CD4-positive, alpha-beta T cell treated with Interleukin-2 at 100 ng/mL for 4 hours (primary cell): Measurements from ENCODE around the gene GRIN2A.

Experiments
- DNase-seq: peaks from one replicate; pipeline ENCODE4 v3.0.0-alpha.2; 2020; ENCODE audit warnings: low spot score

GRIN2A gene

GRCh38 chr16:9757687-9758086, 424.5 kb downstream of the GRIN2A start:
- no peak for DNase-seq

DNA sequence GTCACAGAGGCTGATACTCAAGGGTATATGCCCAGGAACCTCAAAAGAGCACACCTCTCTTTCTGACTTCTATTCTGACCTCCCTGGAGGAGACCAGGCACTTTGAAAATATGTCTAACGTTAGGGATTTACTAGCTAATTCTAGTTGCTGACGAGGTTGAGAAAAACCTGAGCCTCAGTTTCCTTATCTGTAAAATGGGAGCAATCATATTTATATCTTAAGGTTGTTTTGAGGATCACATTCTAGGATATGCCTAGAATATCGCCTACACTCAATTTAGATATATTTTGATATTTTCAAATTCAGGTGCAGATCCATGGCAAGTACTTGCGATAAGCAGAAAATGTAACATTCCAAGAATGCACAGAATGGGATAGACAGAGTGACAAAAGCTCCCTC, 425.8 kb downstream of the GRIN2A start:
- no peak for DNase-seq

DNA sequence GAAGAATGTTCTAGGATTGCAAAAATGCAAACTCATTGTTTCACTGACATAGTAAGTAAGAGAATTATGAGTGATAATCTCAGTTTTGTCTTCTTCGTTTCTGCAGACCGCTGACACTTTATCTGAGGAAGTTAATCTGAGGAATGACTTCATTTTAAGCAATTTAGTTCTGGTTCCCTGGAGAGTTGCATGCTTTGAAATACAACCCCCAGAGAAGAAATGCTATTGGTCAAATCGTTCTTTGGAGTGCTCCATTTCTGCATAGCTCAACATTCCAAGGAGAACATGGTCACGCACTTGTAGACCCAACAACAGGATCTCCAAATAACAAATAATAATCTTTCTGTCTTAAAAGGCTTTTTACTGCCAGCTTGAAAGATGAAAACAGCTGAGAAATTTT, 427.1 kb downstream of the GRIN2A start:
- no peak for DNase-seq

DNA sequence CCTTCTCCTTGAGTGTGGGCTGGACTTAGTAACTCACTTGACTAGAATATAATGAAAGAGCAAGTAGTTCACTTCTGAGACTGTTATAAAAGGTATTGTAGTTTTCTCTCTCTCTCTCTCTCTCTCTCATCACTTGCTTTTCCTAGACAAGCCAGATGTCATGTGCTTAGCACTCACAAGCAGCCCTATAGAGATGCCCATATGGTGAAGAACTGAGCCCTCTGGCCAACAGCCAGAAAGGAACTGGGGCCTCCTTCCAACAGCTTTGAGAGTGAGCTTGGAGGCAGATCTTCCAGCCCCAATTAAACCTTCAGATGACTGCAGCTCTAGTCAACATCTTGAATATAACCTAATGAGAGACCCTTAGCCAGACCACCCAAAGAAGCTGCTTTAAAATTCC, 440.5 kb downstream of the GRIN2A start:
- no peak for DNase-seq

DNA sequence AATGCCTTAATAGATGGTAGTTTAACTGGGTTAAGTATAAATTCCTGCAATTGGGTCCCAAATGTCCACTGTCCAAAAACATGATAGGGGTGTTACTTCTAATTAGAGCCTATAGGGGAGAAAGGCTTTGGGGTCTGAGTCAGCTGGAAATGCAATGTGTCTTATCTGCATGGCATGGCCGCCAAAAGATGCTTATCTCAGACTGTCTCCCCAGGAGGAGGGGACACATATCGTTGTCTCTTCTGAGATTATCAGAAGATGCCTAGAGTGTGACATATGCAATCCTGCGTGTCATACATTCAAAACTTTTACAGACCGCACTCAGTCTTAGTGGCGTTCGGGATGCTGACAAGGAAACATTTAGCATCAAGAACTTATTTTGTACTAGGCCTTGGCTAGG, 442.9 kb downstream of the GRIN2A start:
- no peak for DNase-seq

DNA sequence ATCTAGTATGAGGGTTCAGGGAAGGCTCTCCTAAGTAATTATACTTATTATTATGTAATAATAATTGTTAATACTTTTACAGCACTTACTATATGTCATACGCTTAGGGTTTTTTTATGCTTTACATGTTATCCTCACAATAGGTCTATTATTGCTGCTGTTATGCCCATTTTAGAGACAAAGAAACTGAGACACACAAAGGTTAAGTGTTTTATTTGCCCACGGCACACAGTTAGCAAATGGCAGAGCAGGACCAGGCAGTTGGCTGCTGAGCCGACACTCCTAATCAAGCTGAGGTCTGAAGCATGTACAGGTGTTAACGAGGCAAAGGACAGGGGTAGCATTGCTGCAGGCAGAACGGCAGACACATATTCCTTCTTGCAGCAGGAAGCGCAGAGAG, 443.5 kb downstream of the GRIN2A start:
- DNase-seq, result no peak

DNA sequence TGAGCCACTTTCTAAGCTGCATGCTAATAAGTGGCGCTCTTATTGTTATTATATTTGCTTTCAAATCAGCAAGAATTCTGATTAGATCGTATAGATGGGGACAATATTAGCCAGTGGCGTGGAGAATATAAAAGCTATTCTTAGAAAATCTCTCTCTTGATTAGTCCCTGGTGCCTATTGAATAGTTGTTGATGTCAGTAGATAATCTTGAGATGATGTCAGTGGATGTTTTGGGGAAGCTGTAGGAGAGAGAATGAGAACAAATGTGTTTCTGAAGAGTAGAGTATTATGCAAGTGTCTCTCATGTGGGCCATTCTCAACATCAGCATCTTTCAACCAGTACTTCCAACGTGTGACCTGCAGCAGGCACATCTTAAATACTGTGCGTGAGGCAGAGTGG, 445.7 kb downstream of the GRIN2A start:
- DNase-seq, result no peak

DNA sequence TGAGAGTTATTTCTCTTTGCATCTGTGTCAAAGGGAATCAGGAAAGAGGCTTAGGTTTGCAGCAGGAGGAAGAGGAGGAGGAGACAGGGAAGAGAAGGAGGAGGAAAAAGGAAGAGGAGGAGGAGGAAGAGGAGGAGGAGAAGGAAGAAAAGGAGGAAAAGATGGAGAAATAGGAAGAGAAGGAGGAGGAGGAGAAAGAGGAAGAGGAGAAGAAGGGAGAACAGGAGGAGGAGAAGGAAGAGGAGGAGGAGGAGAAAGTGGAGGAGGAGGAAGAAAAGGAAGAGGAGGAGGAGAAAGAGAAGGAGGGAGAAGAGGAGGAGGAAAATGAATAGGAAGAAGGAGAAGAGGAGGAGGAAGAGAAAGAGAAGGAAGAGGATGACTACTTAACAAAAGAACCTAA, 459.1 kb downstream of the GRIN2A start:
- no peak for DNase-seq

GRCh38 chr16:9713907-9714306, 468.3 kb downstream of the GRIN2A start:
- DNase-seq, result no peak

- no peak for DNase-seq
Observed at GRCh38 chr16:9713156-9713555, 469.1 kb downstream of the GRIN2A start.

GRCh38 chr16:9708972-9709620, 473.1 kb downstream of the GRIN2A start:
- no peak for DNase-seq

DNA sequence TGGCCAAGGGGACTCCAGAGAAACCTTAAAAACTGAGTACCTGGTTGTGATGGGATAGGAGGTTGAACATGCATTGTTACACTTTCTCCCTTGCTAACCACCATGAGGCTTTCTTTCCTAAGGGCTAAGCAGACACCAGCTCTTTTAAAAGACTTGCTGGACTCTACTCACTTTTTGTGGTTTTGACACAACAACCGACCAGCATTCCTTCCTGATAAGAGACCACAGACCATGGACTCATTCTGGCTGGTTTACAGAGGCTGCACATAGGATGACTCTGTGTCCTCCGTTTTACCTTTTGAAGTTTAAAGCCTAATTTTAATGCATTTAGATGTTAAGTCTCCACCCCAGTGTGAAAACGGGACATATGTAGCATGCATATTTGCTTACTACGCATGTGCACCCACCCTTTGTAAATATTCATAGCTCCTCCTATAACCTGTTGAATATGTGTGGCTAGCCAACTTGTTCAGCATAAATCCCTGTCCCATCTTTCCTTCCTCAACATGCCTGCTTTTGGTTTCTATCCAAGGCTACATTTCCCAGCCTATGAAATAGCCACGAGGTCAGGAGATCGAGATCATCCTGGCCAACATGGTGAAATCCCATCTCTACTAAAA, 475.9 kb downstream of the GRIN2A start:
- DNase-seq, result no peak

GRCh38 chr16:9703731-9704130, 478.5 kb downstream of the GRIN2A start:
- DNase-seq, result no peak
